Measurements from ENCODE around the gene SGCD. TPM values are rescaled to one million over a fixed set of nuclear protein-coding genes. Genes with fewer than 3 reads are reported as not detected.

The SGCD gene
- polyA plus RNA-seq, 1 donor (not counting 4 experiments of a cell fraction or from before 2014, with no cell fraction given) = not detected

GRCh38 chr5:156322666-156323065 lies 4.3 kb upstream of the SGCD start:
- no peak for DNase-seq (ENCODE audit: low read depth, low spot score)
- Histone ChIP-seq H3K9ac (ENCODE audit: control insufficient read depth, extremely low read depth, insufficient read depth, low read length) (no peak overlapping the region), H3K4me1 (ENCODE audit: control insufficient read depth, extremely low read depth, insufficient read depth, low read length) (no peaks in the 10 kb centered on the region), H3K27ac (ENCODE audit: control insufficient read depth, insufficient read depth, low read length) (no peak overlapping the region), H3K36me3 (ENCODE audit: control insufficient read depth in 2 of 2, extremely low read depth in 1 of 2, insufficient read depth in 2 of 2, low read length in 2 of 2) (no peaks in the 10 kb centered on the region), H4K20me1 (ENCODE audit: control insufficient read depth, extremely low read depth, insufficient read depth, low read length) (no peaks in the 10 kb centered on the region), H3K4me3 (ENCODE audit: control insufficient read depth in 2 of 3, extremely low read depth in 1 of 3, insufficient read depth in 2 of 3, low read depth in 1 of 3, low read length in 3 of 3) (no peak overlapping the region), H3K9me1 (ENCODE audit: control insufficient read depth, extremely low read depth, insufficient read depth, low read length) (no peaks in the 10 kb centered on the region), H3K9me3 (ENCODE audit: control insufficient read depth, low read depth, low read length) (no peaks in the 10 kb centered on the region), H3K79me2 (ENCODE audit: control insufficient read depth, insufficient read depth, low read length) (no peaks in the 10 kb centered on the region), H3K4me2 (ENCODE audit: control insufficient read depth, extremely low read depth, insufficient read depth, low read depth, low read length) (no peak overlapping the region), H3K27me3 (ENCODE audit: control insufficient read depth, extremely low read depth, insufficient read depth, low read length) (no peaks in the 10 kb centered on the region), H2AFZ (ENCODE audit: control insufficient read depth, low read length) (no peak overlapping the region)
- no peak for FAIRE-seq
- dilution Hi-C loops (cut with MboI; ENCODE audit: extremely low pct_ligation_motif_present, low sequenced_read_pairs) = no loop called here
- TF ChIP-seq EZH2 (IDR thresholded peaks at IDR 0.05; ENCODE audit: low read length) = no peak
- TF ChIP-seq, protein P1, sequence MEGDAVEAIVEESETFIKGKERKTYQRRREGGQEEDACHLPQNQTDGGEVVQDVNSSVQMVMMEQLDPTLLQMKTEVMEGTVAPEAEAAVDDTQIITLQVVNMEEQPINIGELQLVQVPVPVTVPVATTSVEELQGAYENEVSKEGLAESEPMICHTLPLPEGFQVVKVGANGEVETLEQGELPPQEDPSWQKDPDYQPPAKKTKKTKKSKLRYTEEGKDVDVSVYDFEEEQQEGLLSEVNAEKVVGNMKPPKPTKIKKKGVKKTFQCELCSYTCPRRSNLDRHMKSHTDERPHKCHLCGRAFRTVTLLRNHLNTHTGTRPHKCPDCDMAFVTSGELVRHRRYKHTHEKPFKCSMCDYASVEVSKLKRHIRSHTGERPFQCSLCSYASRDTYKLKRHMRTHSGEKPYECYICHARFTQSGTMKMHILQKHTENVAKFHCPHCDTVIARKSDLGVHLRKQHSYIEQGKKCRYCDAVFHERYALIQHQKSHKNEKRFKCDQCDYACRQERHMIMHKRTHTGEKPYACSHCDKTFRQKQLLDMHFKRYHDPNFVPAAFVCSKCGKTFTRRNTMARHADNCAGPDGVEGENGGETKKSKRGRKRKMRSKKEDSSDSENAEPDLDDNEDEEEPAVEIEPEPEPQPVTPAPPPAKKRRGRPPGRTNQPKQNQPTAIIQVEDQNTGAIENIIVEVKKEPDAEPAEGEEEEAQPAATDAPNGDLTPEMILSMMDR (optimal IDR thresholded peaks at IDR 0.05 in 1 of 3, IDR thresholded peaks at IDR 0.05 in 1 of 3, conservative IDR thresholded peaks at IDR 0.05 in 1 of 3; ENCODE audit: extremely low read depth in 1 of 3, insufficient read depth in 2 of 3, low read length in 3 of 3) = no peak

- H3K4me2 ChIP-seq (ENCODE audit: control insufficient read depth, extremely low read depth, insufficient read depth, low read depth, low read length) = no peak overlapping the region
- no peak for FAIRE-seq
- H2AFZ ChIP-seq (ENCODE audit: control insufficient read depth, low read length) = no peak overlapping the region
Observed at GRCh38 chr5:156327296-156327695, 332 bp downstream of the SGCD start.

More at GRCh38 chr5:156327296-156327695, 332 bp downstream of the SGCD start:
- no peak overlapping the region for H3K9ac ChIP-seq (ENCODE audit: control insufficient read depth, extremely low read depth, insufficient read depth, low read length)
- no peaks in the 10 kb centered on the region for H3K79me2 ChIP-seq (ENCODE audit: control insufficient read depth, insufficient read depth, low read length)
- no peak for DNase-seq (ENCODE audit: low read depth, low spot score)
- TF ChIP-seq, protein P1 (optimal IDR thresholded peaks at IDR 0.05 in 1 of 3, IDR thresholded peaks at IDR 0.05 in 1 of 3, conservative IDR thresholded peaks at IDR 0.05 in 1 of 3; ENCODE audit: extremely low read depth in 1 of 3, insufficient read depth in 2 of 3, low read length in 3 of 3) = no peak
- no peak for TF ChIP-seq EZH2 (IDR thresholded peaks at IDR 0.05; ENCODE audit: low read length)
- dilution Hi-C loops (cut with MboI; ENCODE audit: extremely low pct_ligation_motif_present, low sequenced_read_pairs) = no loop called here
- H3K9me3 ChIP-seq (ENCODE audit: control insufficient read depth, low read depth, low read length) = peaks cover 2% of the 10 kb centered on the region
- H3K4me1 ChIP-seq (ENCODE audit: control insufficient read depth, extremely low read depth, insufficient read depth, low read length) = no peaks in the 10 kb centered on the region
- no peak overlapping the region for H3K27ac ChIP-seq (ENCODE audit: control insufficient read depth, insufficient read depth, low read length)
- H3K27me3 ChIP-seq (ENCODE audit: control insufficient read depth, extremely low read depth, insufficient read depth, low read length) = no peaks in the 10 kb centered on the region
- no peaks in the 10 kb centered on the region for H3K36me3 ChIP-seq (ENCODE audit: control insufficient read depth in 2 of 2, extremely low read depth in 1 of 2, insufficient read depth in 2 of 2, low read length in 2 of 2)
- H3K9me1 ChIP-seq (ENCODE audit: control insufficient read depth, extremely low read depth, insufficient read depth, low read length) = no peaks in the 10 kb centered on the region
- no peaks in the 10 kb centered on the region for H4K20me1 ChIP-seq (ENCODE audit: control insufficient read depth, extremely low read depth, insufficient read depth, low read length)
- H3K4me3 ChIP-seq (ENCODE audit: control insufficient read depth in 2 of 3, extremely low read depth in 1 of 3, insufficient read depth in 2 of 3, low read depth in 1 of 3, low read length in 3 of 3) = no peak overlapping the region
